Measurements from ENCODE around the gene RAB3IP.

DNA sequence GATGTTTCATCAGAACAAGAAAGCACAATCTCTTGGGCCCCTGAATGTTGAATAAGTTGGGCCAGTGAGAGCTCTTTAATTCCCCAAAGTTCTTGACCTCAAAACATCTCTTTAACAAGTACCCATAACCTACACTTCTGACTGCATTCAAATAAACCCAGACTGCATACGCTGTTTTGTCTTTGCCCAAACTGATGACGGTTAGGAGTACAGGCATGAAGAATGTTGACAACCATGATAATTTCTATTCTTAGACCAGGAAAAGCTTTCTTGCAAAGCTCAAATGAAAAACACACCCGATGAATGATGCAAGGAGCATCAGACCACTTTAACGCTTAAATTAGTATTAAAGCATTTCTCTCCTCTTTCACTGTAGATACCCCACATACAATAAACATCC, 11.7 kb upstream of the RAB3IP start:
- TF ChIP-seq, protein P1, sequence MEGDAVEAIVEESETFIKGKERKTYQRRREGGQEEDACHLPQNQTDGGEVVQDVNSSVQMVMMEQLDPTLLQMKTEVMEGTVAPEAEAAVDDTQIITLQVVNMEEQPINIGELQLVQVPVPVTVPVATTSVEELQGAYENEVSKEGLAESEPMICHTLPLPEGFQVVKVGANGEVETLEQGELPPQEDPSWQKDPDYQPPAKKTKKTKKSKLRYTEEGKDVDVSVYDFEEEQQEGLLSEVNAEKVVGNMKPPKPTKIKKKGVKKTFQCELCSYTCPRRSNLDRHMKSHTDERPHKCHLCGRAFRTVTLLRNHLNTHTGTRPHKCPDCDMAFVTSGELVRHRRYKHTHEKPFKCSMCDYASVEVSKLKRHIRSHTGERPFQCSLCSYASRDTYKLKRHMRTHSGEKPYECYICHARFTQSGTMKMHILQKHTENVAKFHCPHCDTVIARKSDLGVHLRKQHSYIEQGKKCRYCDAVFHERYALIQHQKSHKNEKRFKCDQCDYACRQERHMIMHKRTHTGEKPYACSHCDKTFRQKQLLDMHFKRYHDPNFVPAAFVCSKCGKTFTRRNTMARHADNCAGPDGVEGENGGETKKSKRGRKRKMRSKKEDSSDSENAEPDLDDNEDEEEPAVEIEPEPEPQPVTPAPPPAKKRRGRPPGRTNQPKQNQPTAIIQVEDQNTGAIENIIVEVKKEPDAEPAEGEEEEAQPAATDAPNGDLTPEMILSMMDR (IDR thresholded peaks at IDR 0.05; ENCODE audit: low read depth, low read length), result no peak
- no peak for TF ChIP-seq EZH2phosphoT487 (IDR thresholded peaks at IDR 0.05; ENCODE audit: low read depth)

All from OCI-LY3 (cell line).